KMS-11 (cell line): ENCODE measurements around the gene FLT3LG.

Source experiments
- H2AFZ ChIP-seq: fragments of 200-600 bp; sonication (generic); 2 replicates; pipeline ENCODE4 v1.6.1; 2016; ENCODE audit warnings: antibody characterized with exemption, mixed run types, low read depth
- H3K27ac ChIP-seq: fragments of 200-600 bp; sonication (generic); 2 replicates; pipeline ENCODE4 v1.6.1; 2016; ENCODE audit warnings: mild to moderate bottlenecking, mixed run types
- H3K27me3 ChIP-seq: fragments of 200-600 bp; sonication (generic); 2 replicates; pipeline ENCODE4 v1.6.1; 2017; ENCODE audit warnings: mild to moderate bottlenecking, low read depth, mixed run types, moderate library complexity; ENCODE audit not compliant: insufficient read depth
- H3K36me3 ChIP-seq: fragments of 200-600 bp; sonication (generic); 2 replicates; pipeline ENCODE4 v1.6.1; 2017; ENCODE audit warnings: mild to moderate bottlenecking, mixed run types; ENCODE audit not compliant: insufficient read depth
- H3K4me1 ChIP-seq: fragments of 200-600 bp; sonication (generic); 2 replicates; pipeline ENCODE4 v1.6.1; 2016; ENCODE audit warnings: mild to moderate bottlenecking, low read depth, mixed run types; ENCODE audit not compliant: poor library complexity, severe bottlenecking
- H3K4me2 ChIP-seq: fragments of 200-600 bp; sonication (generic); 2 replicates; pipeline ENCODE4 v1.7.0; 2016; ENCODE audit warnings: mild to moderate bottlenecking, mixed run types
- H3K4me3 ChIP-seq: fragments of 200-600 bp; sonication (generic); IDR thresholded peaks from 2 replicates; pipeline ENCODE4 v1.6.1; 2017; ENCODE audit warnings: low read depth, low read length, mixed read lengths; ENCODE audit not compliant: insufficient read depth
- H3K79me2 ChIP-seq: fragments of 200-600 bp; sonication (generic); 2 replicates; pipeline ENCODE4 v1.6.1; 2016; ENCODE audit warnings: low read depth, mixed run types; ENCODE audit not compliant: insufficient read depth
- H3K9ac ChIP-seq: fragments of 200-600 bp; sonication (generic); 2 replicates; pipeline ENCODE4 v1.6.1; 2016; ENCODE audit warnings: mild to moderate bottlenecking, mixed run types
- H4K20me1 ChIP-seq: fragments of 200-600 bp; sonication (generic); 2 replicates; pipeline ENCODE4 v1.6.1; 2016; ENCODE audit warnings: mild to moderate bottlenecking, mixed run types; ENCODE audit not compliant: insufficient read depth
- TF ChIP-seq, protein P1 (sequence below): fragments of 200-600 bp; sonication (generic); conservative IDR thresholded peaks from 2 replicates; pipeline ENCODE4 v1.6.1; 2017; ENCODE audit warnings: low read depth, mild to moderate bottlenecking, antibody characterized with exemption, low read length, moderate library complexity, mixed read lengths

Gene FLT3LG

DNA sequence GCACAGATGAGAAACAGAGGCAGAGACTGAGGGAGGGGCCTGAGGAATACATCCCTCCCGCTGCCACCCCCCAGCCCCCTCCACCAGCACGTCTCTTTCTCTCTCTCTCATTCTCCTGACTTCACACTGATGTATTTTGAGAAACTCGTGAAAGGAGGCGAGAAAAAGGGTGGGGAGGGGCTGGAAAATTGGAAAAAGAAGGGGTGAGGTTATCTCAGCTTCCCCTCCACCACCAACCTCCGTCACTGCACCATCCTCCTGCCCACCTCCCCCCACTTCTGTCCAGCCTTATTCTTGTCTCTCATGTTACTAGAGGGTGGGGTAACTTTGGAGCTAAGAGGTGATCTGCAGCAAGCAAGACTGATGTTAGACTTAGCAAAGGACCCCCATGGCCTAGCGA, 34.2 kb upstream of the FLT3LG start:
- Histone ChIP-seq H3K9ac (no peak overlapping the region), H4K20me1 (no peaks in the 10 kb centered on the region), H3K36me3 (no peaks in the 10 kb centered on the region), H2AFZ (no peak overlapping the region), H3K27ac (no peak overlapping the region), H3K4me2 (no peak overlapping the region), H3K27me3 (peaks cover 77% of the 10 kb centered on the region), H3K4me1 (peaks cover 16% of the 10 kb centered on the region), H3K4me3 (no peak overlapping the region), H3K79me2 (no peaks in the 10 kb centered on the region)
- TF ChIP-seq, protein P1, sequence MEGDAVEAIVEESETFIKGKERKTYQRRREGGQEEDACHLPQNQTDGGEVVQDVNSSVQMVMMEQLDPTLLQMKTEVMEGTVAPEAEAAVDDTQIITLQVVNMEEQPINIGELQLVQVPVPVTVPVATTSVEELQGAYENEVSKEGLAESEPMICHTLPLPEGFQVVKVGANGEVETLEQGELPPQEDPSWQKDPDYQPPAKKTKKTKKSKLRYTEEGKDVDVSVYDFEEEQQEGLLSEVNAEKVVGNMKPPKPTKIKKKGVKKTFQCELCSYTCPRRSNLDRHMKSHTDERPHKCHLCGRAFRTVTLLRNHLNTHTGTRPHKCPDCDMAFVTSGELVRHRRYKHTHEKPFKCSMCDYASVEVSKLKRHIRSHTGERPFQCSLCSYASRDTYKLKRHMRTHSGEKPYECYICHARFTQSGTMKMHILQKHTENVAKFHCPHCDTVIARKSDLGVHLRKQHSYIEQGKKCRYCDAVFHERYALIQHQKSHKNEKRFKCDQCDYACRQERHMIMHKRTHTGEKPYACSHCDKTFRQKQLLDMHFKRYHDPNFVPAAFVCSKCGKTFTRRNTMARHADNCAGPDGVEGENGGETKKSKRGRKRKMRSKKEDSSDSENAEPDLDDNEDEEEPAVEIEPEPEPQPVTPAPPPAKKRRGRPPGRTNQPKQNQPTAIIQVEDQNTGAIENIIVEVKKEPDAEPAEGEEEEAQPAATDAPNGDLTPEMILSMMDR: no peak

DNA sequence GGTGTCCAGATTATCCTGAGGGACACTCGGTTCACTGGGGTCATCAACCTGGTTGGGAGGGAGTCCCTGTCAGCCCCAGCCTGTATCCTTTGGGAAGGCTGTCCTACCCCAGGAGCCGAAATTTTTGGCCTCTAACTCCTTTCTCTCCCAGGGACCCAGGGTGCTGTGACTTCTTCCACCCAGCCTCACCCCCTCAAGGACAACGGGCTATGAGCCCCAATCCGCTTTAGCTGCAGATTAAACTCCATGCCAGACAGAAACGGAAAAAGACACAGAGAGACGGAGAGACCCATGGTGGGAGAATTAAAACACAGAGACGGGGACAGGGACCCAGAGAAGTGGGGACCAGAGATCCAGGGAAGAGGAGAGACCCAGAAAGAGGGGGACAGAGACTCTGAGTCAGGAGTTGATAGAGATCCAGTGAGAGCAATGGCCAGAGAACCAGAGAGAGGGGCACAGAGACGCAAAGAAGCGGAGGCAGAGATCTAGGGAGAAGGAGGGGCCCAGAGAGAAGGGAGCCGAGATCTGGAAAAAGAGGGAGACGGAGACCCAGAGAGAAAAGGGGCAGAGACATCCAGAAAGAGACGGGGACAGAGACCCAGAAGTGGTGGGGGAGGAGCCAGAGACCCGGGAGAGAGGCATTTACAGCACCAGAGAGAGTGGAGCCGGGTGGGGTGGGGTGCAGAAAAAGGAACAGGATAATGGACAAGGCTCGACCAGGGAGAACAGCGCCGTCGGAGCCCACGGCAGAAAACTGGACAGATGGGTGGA, 33.4 kb upstream of the FLT3LG start:
- H3K27ac ChIP-seq: no peak overlapping the region
- no peaks in the 10 kb centered on the region for H3K79me2 ChIP-seq
- no peak overlapping the region for H2AFZ ChIP-seq
- no peak overlapping the region for H3K9ac ChIP-seq
- H3K36me3 ChIP-seq: no peaks in the 10 kb centered on the region
- H3K27me3 ChIP-seq: peaks cover 69% of the 10 kb centered on the region
- H4K20me1 ChIP-seq: no peaks in the 10 kb centered on the region
- H3K4me2 ChIP-seq: no peak overlapping the region; the same call in 1 of the 2 replicates
- no peak overlapping the region for H3K4me3 ChIP-seq
- peaks cover 16% of the 10 kb centered on the region for H3K4me1 ChIP-seq
- TF ChIP-seq, protein P1: no peak

DNA sequence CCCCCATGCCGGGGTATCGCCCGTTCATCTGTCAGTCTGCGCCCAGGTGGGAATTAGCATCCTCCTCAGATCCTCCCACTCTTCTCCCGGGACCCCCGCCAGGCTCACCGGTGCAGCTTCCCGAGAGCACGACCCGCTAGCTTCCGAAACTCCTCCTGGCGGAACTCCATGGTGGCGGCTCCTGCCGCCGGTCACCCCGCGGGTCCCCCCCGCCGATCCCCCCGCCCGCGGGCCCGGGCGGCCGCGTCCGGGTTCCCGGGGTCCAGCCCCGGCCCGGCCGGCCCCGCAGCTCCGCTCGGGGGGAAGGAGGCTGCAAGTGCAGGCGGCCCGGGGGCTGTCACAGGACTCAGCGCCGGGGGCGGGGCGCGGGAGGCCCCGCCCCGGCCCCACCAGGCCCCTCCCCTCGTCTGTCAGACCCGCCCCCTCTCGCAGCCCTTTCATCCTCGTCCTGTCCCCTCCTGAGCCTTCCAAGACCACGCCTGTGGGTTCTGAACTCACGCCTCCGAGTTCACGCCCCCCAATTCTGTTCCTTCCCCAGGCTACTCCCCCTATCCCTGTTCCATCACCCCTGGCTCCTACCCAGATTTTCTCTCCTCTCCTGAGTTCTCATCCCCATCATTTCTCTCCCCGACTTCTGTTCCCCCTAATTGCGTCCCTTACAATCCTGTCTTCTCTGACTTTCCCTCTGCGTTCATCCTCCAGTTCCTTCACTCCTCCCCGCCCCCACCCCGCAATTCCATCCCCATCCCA, 32.6 kb upstream of the FLT3LG start, which contains the start of gene SLC17A7:
Gene SLC17A7 (minus strand): TSS at position 318 of the 750 bp plus-strand sequence. CDS start 148 bp downstream, at position 170.
- Histone ChIP-seq H3K36me3 (no peaks in the 10 kb centered on the region), H2AFZ (peak within 1 kb of the TSS; percentile 84; the same call in 1 of the 2 replicates), H3K79me2 (no peaks in the 10 kb centered on the region), H3K27me3 (peaks cover 61% of the 10 kb centered on the region), H3K4me2 (peak within 1 kb of the TSS; percentile 89), H3K9ac (no peak within 1 kb of the TSS), H3K4me3 (no peak within 1 kb of the TSS), H3K4me1 (peaks cover 16% of the 10 kb centered on the region), H4K20me1 (no peaks in the 10 kb centered on the region), H3K27ac (no peak within 1 kb of the TSS)
- TF ChIP-seq, protein P1: no peak

DNA sequence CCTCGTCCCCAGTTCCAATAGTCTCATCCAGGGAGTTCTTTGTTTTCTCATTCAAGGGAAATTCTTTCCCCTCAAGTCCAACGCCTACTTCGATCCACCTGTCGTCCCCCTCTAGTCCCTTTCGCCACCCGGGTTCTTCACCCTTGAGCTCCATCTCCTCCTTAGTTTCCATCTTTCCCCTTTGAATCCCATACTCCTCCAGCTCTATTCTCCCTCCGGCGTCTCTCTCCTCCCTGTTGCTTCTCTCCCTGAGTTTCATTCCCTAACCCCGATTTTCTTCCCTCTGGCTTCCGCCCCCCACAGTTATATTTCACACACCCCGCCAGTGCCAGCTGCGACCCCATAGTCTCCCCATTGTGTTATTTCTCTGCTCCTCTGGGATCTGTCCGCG, 32.1 kb upstream of the FLT3LG start:
- H3K4me2 ChIP-seq: peak overlapping the region; percentile 89; the same call in 1 of the 2 replicates

More for the DNA sequence above, 32.1 kb upstream of the FLT3LG start:
- peak overlapping the region; percentile 84; the same call in 1 of the 2 replicates for H2AFZ ChIP-seq
- no peak overlapping the region for H3K27ac ChIP-seq
- peaks cover 16% of the 10 kb centered on the region for H3K4me1 ChIP-seq
- H3K4me3 ChIP-seq: no peak overlapping the region
- TF ChIP-seq, protein P1: no peak
- no peaks in the 10 kb centered on the region for H3K79me2 ChIP-seq
- H3K36me3 ChIP-seq: no peaks in the 10 kb centered on the region
- H3K27me3 ChIP-seq: peaks cover 55% of the 10 kb centered on the region
- H3K9ac ChIP-seq: no peak overlapping the region
- no peaks in the 10 kb centered on the region for H4K20me1 ChIP-seq
